ENCODE data around the gene MRPS10. TPM values are rescaled to one million over a fixed set of nuclear protein-coding genes. Genes with fewer than 3 reads are reported as not detected.

MRPS10 gene
- 63.0 TPM for total RNA-seq
- long read RNA-seq, transcript MRPS10-201 (7 exons, 2,110 nt): major isoform, 142 of 171 reads
- long read RNA-seq, partial matches to known transcripts: 3 of 171 reads
- long read RNA-seq, other reads (novel, unspliced or antisense): 26 of 171 reads

DNA sequence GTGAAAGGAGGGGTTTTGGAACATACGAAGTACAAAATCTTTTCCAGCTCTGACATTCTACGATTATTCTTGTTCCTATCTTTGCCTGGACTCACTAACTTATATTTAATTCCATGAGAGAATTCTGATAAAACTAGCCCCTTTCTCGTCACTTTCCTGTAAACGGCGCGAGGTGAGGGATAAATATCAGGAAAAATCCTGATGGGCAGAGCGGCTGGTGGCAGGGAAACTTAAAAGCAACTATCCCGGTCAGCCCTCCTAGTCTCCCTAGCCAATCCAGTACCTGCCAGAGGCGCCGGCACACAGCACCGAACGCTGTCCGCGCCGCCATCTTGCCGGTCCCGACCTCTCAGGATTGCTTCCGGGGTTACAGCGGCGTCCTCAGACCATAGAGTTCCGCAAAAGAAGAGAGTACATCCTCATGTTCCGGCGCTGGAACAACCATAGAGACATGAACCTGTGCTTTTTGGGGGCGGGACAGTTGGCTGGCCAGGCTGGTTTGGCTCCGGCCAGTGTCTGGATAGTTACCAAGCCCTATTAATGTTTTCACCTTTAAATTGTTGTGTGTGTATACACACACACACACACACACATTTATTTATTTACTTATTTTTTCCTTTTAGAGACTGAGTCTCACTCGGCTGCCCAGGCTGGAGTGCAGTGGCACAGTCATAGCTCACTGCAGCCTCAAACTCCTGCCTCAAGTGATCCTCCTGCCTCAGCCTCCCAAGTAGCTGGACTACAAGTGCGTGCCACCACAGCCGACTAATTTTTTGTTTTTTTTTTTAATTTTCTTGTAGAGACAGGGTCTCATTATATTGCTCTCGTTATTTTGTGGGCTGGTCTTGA, at the start of gene MRPS10:
Gene MRPS10 (minus strand): TSS at position 343 of the 849 bp plus-strand sequence. CDS start 12 bp downstream, at position 331.
- intact Hi-C loops (cut with micrococcal nuclease): no loop called here
- DNase-seq (peak; percentile 92), ATAC-seq (peak; percentile 100)

DNA sequence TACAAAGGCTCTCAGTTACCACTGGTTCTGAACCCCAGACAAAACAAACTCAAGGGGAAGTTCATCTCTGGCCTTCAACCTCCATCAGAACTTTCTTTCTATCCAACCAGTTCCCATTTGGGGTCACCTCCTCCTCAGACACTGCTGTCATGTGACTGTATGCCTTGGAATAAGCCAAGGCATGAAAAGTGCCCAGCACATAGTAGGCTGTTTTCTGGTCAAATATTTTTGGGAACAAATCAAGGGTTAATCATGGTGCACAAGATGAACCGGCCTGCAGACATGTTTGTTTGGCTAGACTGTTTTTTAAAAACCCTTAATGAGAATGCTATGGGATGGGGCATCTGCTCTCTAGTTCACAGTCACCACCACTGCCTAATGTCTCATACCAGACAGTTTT, 48.9 kb upstream of the MRPS10 start:
- ATAC-seq (no peak), DNase-seq (no peak)
- intact Hi-C loops (cut with micrococcal nuclease): no loop called here

DNA sequence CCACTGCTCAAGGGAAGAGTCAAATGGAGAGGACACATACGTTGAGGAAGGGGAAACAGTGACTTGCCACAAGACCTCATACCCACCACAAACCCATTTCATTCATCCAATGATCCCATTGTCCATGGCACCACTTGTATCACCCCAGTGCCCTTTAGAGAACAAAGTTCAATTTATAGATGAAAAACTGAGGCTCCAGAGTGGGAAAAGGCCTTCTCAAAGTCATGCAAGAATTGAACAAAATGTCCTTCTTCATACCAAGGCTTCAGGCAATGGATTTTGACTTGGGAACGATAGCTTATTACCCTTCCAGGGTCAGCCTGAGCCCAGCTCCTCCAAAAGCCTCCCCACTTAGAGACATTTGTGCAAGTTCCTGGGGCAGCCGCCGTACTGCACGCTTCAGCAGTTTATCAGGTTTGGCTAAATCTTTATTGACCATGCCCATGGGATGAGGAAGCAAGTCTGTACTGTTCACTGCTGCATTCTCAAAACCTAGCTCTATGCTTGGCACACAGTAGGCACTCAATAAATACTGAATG, 47.3 kb upstream of the MRPS10 start:
- DNase-seq (no peak), ATAC-seq (no peak)
- intact Hi-C loops (cut with micrococcal nuclease): no loop called here

DNA sequence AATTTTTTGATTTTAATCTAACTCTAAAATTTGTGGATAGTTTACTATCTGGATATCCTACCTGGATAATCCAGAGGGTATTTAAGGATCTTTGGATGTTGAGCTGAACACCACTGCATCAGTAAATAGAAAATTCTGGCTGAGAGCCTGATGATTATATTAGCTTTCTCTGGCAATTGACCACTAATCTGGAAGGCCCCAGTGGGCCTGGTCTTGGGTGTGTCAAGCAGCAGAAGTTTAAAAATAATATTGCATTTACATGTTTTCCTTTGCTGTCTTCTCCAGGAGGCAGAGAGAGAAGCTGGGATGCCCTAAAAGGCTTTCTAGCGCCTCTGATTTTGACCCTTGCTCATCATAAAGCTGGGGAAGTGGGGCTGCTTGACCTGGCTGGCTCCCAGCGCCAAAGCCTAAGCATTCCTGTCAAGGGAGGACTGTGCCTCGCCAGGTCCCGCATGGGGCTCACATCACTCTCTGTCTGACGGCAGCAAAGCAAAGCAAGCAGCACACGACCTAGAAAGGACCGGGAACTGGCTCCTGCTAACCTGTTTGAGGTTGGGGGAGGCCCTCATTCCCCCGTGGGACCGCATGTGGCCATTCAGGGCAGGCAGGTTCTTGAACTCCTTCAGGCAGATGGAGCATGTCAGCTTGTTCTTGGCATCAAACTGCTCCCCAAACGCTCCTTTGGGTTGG, 46.6 kb upstream of the MRPS10 start:
- intact Hi-C loops (cut with micrococcal nuclease): no loop called here
- DNase-seq (no peak), ATAC-seq (peak; percentile 22)

DNA sequence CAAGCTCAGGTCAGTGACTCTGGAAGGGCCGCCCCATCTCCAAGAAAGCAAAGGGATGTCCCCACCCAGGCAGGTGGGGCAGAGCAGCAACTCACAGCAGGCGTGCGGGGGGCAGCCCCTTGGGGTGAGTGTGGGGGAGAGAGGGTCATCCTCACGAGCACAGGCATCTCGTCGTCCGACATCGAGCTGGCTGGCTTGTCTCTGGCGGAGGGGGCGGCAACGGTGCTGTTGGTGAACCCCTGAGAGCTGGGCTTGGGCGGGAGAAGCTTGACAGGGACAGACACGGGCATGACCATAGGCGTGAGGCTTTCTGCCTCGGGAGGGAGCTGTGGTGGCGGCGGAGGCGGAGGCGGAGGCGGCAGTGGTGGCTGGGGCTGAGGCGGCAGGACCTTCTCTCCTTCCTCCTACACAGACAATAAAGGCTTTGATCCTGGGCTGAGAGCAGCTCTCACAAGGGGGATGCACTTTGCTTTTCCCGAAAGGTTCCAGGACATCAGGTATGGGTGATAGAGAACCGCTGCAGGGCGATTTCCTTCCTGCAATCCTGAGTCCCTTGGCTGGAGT, 45.6 kb upstream of the MRPS10 start:
- intact Hi-C loops (cut with micrococcal nuclease): no loop called here
- DNase-seq (no peak), ATAC-seq (no peak)

DNA sequence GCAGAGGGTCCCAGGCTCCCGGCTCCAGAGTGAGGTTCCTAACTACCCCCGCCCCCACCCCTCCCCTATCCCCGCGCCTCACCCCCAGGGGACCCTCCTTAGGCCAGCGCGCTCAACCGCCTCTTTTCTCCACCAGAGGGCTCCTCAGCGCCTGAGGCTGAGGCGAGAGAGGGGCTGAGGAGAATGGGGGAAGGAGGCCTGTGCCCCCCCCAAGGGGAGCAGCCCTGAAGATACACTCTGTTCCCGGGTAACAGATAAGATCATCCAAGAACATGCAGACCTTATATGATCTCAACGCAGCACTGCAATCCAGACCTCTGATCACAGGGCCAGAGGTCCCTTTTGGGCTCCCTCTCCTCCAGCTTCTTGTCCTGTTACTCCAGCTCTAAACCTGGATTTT, 43.3 kb upstream of the MRPS10 start:
- intact Hi-C loops (cut with micrococcal nuclease): no loop called here

DNA sequence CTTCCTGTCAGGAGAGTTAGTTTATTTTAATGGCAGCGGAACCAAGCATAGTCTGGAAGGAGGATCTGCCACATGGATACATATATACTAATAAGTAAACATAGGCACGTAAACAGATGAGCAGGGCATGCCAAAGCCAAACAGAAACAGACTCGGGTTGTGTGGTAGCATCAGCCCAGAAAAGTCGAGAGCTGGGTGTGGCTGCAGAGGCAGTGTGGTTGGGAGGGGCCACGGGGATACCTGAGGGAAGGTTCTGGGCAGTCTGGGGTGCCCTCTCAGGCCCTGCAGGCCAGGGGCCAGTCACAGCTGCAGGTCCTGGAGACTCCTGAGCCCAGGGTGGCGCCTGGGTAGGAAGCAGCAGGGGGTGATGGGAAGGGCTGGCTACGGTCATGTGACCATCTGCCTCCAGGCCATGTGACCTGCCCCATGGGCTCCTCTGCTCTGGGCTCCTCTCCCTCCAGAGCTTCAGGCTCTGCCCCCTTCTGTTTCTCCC, 42.8 kb upstream of the MRPS10 start:
- intact Hi-C loops (cut with micrococcal nuclease): no loop called here
- DNase-seq: peak; percentile 46
- ATAC-seq: peak; percentile 61

More for the DNA sequence above, 43.3 kb upstream of the MRPS10 start:
- peak; percentile 64 for DNase-seq
- ATAC-seq: peak; percentile 76

DNA sequence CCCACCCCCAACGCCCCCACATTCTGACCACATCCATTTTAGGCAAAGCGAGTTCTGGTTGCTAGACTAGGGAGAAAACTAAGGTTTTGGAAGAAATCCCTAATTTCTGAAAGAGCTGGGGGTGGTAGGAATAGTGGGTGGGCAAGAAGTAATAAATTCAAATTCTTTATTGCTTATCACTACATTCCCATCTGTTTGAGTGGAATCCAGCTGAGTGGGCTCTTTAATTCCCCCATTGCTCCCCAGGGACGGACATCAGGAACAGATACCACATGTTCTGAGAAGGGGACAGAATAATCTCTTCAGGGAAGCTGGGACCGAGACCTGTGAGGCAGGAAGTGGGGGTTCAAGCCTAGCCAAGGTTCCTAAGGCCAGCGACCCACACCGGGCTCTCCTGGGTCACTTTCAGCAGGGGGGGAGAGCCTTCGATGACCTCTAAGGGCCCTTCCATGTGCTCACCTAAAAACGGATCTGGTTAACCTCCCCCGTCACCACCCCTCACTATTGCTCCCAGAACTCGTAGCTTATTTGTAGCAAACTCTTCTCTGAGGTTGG, 42.3 kb upstream of the MRPS10 start:
- no peak for DNase-seq
- intact Hi-C loops (cut with micrococcal nuclease): no loop called here
- ATAC-seq: peak; percentile 13

DNA sequence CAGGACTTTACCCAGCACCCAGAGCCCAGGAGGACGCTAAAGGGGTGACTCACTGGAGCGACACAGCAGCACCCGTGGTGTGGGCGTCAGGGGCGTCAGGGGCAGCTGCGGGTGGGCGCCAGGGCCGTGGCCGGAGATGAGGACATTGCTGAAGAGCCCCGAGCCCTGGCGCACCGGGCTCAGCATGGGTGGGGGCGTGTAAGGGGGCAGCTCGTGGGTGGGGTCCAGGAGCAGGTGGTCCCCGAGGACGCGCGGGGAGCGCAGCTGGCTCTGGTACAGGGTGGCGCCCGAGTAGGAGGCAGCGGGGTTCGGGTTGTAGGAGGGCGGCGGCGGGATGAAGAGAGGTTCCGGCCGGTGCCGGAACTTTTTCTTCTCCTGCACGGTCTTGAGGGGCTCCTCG, 41.6 kb upstream of the MRPS10 start:
- intact Hi-C loops (cut with micrococcal nuclease): no loop called here
- DNase-seq: no peak
- ATAC-seq: no peak

DNA sequence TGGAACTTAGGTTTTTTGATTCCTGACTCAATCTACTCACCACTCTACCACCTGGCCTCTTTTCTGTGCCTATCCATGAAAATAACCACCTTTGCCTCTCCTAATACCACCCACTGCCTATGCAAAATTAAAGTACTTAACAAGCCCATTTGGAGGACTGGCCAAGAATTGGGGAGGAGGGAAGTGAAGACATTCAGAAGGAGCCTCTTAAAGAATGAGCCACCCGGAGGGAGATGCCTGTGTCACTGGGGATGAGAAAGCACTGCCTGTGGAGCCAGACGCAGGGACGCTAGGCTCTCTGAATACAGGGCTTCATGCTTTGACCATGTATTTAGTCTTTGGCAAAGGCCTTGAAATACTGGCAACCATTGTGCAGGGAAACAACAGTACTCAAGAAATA, 40.0 kb upstream of the MRPS10 start:
- DNase-seq (no peak), ATAC-seq (no peak)
- intact Hi-C loops (cut with micrococcal nuclease): no loop called here

DNA sequence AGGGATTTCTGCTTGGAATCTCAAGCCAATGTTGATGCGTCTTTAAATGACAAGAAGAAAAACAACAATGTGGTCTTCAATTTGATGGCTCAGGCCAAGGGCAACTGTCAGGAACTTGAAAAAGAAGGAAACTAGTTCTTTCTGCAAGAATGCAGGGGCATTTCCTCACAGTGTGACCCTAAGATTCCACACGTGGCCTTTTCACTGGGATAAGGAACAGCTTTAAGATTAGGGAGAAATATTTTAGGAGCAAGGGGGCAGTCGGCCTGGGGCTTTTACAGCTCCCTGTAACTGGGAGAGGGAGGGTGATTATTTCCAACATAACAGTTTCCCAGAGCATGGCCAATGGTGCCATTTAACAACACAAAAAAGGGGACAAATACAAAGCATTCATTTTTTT, 39.4 kb upstream of the MRPS10 start:
- intact Hi-C loops (cut with micrococcal nuclease): no loop called here
- ATAC-seq (no peak), DNase-seq (no peak)

DNA sequence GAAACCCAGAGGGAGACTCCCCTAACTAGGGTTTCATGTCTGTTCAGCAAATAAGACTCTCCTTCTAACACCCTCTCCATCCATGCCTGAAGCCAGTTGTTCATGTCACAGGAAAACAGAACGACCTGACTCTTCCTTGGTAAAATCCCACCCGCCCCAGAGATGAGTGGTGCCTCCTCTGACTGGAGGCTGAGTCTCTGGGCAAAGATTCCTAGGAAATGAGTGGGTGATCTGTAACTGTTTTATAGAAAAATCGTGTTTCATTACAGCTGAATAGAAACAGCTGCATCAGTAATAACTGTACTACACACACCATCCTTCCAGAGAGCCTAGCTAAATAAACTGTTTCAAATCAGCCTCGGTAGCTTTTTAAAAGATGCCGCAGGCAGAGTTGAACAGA, 37.4 kb upstream of the MRPS10 start:
- intact Hi-C loops (cut with micrococcal nuclease): no loop called here
- no peak for DNase-seq
- ATAC-seq: no peak

DNA sequence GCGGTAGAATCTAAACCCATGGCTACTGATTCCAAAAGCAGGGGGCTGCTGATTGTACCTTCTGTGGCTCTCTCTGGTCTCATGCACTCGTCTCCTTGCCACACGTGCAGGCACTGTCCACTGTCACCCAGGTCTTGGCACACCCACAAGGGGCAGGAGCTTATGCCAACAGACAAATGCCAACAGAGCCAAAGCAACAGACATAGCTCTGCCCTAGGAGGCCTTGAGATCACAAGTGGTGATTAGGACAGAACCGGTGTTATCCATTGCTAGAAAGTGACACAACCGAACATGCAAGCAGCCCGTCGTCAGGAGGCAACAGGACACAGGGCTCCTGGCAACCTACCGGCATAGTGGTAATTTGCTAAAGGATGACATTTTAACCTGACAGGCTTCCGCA, 36.8 kb upstream of the MRPS10 start:
- intact Hi-C loops (cut with micrococcal nuclease): no loop called here
- ATAC-seq (no peak), DNase-seq (no peak)

DNA sequence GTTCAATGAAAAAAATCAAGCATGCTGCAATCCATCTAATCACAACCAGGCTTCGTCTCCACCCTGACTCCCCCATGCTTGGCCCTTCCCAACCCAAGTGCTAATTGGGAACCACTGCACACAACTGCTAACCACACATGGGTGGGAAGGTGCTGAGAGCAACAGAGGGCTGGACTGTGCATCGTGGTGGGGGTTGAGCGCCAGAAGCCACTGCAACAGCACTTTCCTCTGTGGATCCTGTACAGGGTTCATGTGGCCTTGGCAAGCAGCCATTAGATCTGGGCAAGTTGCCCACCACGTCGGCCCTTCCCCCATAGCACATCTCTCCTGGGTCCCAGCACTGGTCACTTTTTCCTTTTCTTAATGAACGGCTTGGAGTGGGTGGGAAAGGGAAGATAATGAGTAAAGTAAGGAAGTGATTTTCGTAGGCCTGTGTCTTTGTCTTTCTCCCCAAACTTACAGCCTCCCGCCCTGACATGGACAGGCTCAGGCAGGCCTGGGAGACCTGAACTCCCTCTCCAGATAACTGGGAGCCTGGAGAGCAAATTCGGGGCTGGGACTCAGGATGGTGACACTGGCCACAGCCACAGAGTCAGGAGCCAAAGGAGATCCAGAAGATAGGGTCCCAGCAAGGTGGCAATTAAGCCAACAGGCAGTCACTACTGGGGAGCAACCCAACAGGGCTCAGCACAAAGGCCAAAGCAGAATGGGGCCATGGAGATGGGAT, 34.4 kb upstream of the MRPS10 start:
- intact Hi-C loops (cut with micrococcal nuclease): no loop called here
- ATAC-seq: peak; percentile 89
- DNase-seq: peak; percentile 85

DNA sequence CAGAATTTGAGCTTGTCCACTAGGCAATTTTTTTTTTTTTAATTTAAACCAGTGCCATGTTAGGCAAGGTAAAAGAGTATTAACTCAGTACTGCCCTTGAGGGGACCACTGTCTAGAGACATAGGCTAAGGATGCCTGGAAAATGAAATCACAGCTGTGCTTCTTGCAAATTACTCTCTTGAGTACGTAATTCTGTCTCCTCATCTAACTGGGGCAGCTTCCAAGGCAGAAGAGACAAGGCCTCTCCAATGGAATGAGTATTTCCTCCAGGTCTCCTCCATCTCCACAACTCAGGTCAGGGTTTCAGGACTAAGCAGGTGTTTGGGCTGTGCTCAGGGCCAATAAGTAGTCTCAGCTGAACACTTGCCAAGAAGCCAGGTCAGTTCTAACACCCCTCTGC, 33.8 kb upstream of the MRPS10 start:
- intact Hi-C loops (cut with micrococcal nuclease): no loop called here
- peak; percentile 74 for ATAC-seq
- DNase-seq: no peak

DNA sequence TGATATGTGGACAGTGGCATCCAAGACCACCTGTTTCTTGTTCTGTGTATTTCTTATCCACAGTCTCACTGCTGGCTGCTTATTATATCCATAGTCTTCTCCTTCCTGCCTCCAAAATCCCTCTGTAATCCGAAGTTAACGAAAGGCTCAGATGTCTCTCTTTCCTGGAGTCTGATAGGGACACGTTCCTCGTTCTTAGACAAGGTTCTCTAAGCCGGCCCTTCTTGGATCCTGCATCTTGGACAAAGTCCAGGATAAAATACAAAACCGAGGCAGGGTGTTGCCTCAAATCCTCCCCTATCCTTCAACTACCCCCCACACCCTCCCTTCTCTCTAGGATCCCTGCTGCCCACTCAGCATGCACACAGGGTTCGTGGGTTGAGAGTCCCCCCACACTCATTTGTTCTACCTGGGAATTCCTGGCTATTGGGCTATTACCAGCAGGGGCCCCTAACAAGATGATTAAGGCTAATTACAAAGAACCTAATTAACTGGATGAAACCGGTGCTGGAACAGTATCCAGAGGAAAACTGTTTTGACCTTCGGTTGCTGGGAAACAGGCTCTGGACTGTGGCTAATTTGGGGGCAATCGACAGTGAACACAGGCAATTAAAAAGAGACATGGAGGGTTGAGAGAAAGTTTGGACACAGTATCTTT, 32.7 kb upstream of the MRPS10 start:
- DNase-seq (no peak), ATAC-seq (no peak)
- intact Hi-C loops (cut with micrococcal nuclease): no loop called here

DNA sequence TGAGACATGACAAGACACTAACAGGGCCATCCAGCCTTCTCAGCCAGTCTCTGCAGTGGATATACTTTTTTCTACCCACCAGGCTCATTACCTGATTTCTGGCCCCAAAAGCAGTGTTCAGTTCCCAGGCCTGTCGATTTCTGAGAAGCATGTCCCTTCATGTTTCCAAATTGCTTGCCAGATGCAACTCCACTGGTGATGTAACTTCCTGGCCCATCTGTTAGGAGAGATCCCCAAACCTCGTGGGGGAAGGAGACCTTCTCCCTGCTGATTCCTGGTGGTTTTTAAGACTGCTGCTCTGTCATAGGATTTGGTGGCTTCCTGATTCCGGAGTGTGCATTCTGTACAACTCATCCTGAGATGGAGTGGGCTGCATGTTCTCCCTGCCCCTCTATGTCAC, 31.6 kb upstream of the MRPS10 start:
- ATAC-seq: peak; percentile 35
- no peak for DNase-seq
- intact Hi-C loops (cut with micrococcal nuclease): no loop called here

DNA sequence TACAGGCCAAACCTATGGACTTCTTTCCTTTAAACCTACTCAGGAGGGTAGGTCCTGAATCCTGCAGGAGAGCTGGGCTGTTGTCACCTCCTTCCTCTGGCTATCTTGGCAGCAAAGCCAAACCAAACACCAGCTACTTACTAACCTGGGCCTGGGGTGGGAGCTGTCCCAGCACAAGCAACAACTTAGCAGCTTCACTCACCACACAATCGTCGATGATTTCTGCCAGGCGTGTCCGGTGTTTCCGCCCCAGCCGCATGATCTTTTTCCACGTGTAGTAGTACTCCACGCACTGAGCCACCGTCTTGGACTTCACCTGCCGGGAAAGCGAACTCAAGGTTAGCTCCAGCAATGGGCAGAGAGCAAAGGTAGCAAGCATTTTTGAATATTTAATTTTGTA, 25.4 kb upstream of the MRPS10 start:
- intact Hi-C loops (cut with micrococcal nuclease): no loop called here
- DNase-seq (no peak), ATAC-seq (no peak)

All from left ventricle myocardium superior (tissue), 1 donor.